C4-2B (cell line): ENCODE measurements around the gene TMEM181.

Source experiments
- CTCF ChIP-seq: fragments of 450-650 bp; conservative IDR thresholded peaks from 2 replicates; pipeline ENCODE4 v1.5.1; 2017; ENCODE audit warnings: mild to moderate bottlenecking
- ZFX ChIP-seq: fragments of 450-650 bp; IDR thresholded peaks from 2 replicates; pipeline ENCODE4 v1.6.1; 2017

- TF ChIP-seq CTCF = no peak
- TF ChIP-seq ZFX = no peak
These were observed 62.8 kb downstream of the TMEM181 start for GRCh38 chr6:158622545-158623190.
